ENCODE data around the gene UNC13A. TPM values are rescaled to one million over a fixed set of nuclear protein-coding genes. Genes with fewer than 3 reads are reported as not detected.

UNC13A gene
- polyA plus RNA-seq, 3 donors = 0.01 TPM; not detected in 2

- no peak overlapping the region for H3K9ac ChIP-seq (ENCODE audit: insufficient read depth, low read length, poor library complexity, severe bottlenecking)
- H3K27ac Mint-ChIP-seq = peak overlapping the region in 1 of 7 donors; percentile 70
- H3K27ac ChIP-seq (ENCODE audit: low read depth in 1 of 2, low read length in 2 of 2) = no peak overlapping the region
- peaks cover 37 to 39% of the 10 kb centered on the region in 2 donors for H3K36me3 ChIP-seq (replicated peaks in 1 of 2; ENCODE audit: control insufficient read depth in 1 of 2, insufficient read depth in 2 of 2, low read length in 2 of 2)
- no peak for TF ChIP-seq CTCF (IDR thresholded peaks at IDR 0.05)
- peaks cover 37 to 40% of the 10 kb centered on the region in 2 donors for H3K36me3 Mint-ChIP-seq
- no peaks in the 10 kb centered on the region for H3K79me2 ChIP-seq (ENCODE audit: insufficient read depth, low read length)
- no peak overlapping the region for H2AFZ ChIP-seq (ENCODE audit: insufficient read depth, low read depth, low read length, poor library complexity, severe bottlenecking)
- no peaks in the 10 kb centered on the region for H3K9me3 ChIP-seq (replicated peaks in 1 of 2; ENCODE audit: control insufficient read depth in 1 of 2, insufficient read depth in 1 of 2, low read length in 2 of 2)
- H3K4me1 ChIP-seq (ENCODE audit: control insufficient read depth in 1 of 2, insufficient read depth in 2 of 2, low read length in 2 of 2) = peaks cover 5 to 9% of the 10 kb centered on the region in 2 donors
- no peak for DNase-seq
- H3K4me3 ChIP-seq (replicated peaks in 1 of 3; ENCODE audit: low read depth in 2 of 3, low read length in 3 of 3) = no peak overlapping the region
- H3K27me3 ChIP-seq (ENCODE audit: control insufficient read depth in 2 of 2, insufficient read depth in 2 of 2, low read length in 2 of 2) = no peaks in the 10 kb centered on the region
- peaks cover 0 to 2% (median 0%) of the 10 kb centered on the region in 7 donors for H3K9me3 Mint-ChIP-seq
- no peak overlapping the region for H3K4me2 ChIP-seq (replicated peaks; ENCODE audit: extremely low read depth, low read length, poor library complexity, severe bottlenecking)
- peaks cover 10% of the 10 kb centered on the region for H3K4me1 Mint-ChIP-seq
- H4K20me1 ChIP-seq (ENCODE audit: insufficient read depth, low read length) = peaks cover 40% of the 10 kb centered on the region
- intact Hi-C loops (cut with micrococcal nuclease) = no loop called here
- no peak overlapping the region for H3K4me3 Mint-ChIP-seq
- 80% methylated on average over 1 of the region's 3 CpGs for WGBS (ENCODE audit: insufficient coverage)
- H3K27me3 Mint-ChIP-seq (ENCODE audit: low read depth in 3 of 3) = peaks cover 0 to 4% (median 2%) of the 10 kb centered on the region in 3 donors
Observed at GRCh38 chr19:17584132-17584531, 104.0 kb downstream of the UNC13A start.

- peaks cover 0 to 2% (median 0%) of the 10 kb centered on the region in 7 donors for H3K9me3 Mint-ChIP-seq
- no peaks in the 10 kb centered on the region for H3K79me2 ChIP-seq (ENCODE audit: insufficient read depth, low read length)
- H3K4me1 ChIP-seq (ENCODE audit: control insufficient read depth in 1 of 2, insufficient read depth in 2 of 2, low read length in 2 of 2) = peaks cover 6 to 12% of the 10 kb centered on the region in 2 donors
- no peak overlapping the region for H3K4me2 ChIP-seq (replicated peaks; ENCODE audit: extremely low read depth, low read length, poor library complexity, severe bottlenecking)
- DNase-seq = no peak
- H3K27me3 Mint-ChIP-seq (ENCODE audit: low read depth in 3 of 3) = peaks cover 0 to 2% (median 0%) of the 10 kb centered on the region in 3 donors
- no peaks in the 10 kb centered on the region for H3K27me3 ChIP-seq (ENCODE audit: control insufficient read depth in 2 of 2, insufficient read depth in 2 of 2, low read length in 2 of 2)
- peaks cover 50% of the 10 kb centered on the region for H4K20me1 ChIP-seq (ENCODE audit: insufficient read depth, low read length)
- no peak overlapping the region for H3K4me3 ChIP-seq (replicated peaks in 1 of 3; ENCODE audit: low read depth in 2 of 3, low read length in 3 of 3)
- 75% methylated on average over 6 of the region's 8 CpGs for WGBS (ENCODE audit: insufficient coverage)
- H3K4me3 Mint-ChIP-seq = no peak overlapping the region
- no peak overlapping the region for H3K27ac Mint-ChIP-seq
- H3K9me3 ChIP-seq (replicated peaks in 1 of 2; ENCODE audit: control insufficient read depth in 1 of 2, insufficient read depth in 1 of 2, low read length in 2 of 2) = no peaks in the 10 kb centered on the region
- no peak overlapping the region for H3K27ac ChIP-seq (ENCODE audit: low read depth in 1 of 2, low read length in 2 of 2)
- no peak overlapping the region for H2AFZ ChIP-seq (ENCODE audit: insufficient read depth, low read depth, low read length, poor library complexity, severe bottlenecking)
- H3K4me1 Mint-ChIP-seq = peaks cover 11% of the 10 kb centered on the region
- intact Hi-C loops (cut with micrococcal nuclease) = no loop called here
- no peak overlapping the region for H3K9ac ChIP-seq (ENCODE audit: insufficient read depth, low read length, poor library complexity, severe bottlenecking)
- H3K36me3 ChIP-seq (replicated peaks in 1 of 2; ENCODE audit: control insufficient read depth in 1 of 2, insufficient read depth in 2 of 2, low read length in 2 of 2) = peaks cover 52% of the 10 kb centered on the region in 2 donors
- H3K36me3 Mint-ChIP-seq = peaks cover 50 to 55% of the 10 kb centered on the region in 2 donors
- TF ChIP-seq CTCF (IDR thresholded peaks at IDR 0.05) = no peak
Observed at GRCh38 chr19:17582613-17583012, 105.5 kb downstream of the UNC13A start.

Data from CD14-positive monocyte (primary cell).